Measurements from ENCODE around the gene POLA2.

POLA2 gene

DNA sequence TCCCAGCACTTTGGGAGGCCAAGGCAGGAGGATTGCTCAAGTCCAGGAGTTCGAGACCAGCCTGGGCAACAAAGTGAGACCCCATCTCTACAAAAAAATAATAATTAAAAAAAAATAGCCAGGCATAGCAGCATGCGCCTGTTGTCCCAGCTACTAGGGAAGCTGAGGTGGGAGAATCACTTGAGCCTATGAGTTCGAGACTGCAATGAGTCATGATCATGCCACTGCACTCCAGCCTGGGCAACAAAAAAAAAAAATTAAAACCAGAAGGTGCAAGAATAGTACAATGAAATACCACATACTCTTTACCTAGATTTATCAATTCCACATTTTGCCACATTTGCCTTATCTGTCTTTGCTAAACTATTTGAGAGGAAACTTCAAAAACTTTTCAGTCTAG is 80.1 kb downstream of the POLA2 start:
- DNase-seq = no peak

Measured in activated CD4-positive, CD25-positive, alpha-beta regulatory T cell treated with anti-CD3 and anti-CD28 coated beads, Interleukin-2, amount 50 U/mL, for 72 hours (primary cell).